Measurements from ENCODE around the gene DGKD. TPM values are rescaled to one million over a fixed set of nuclear protein-coding genes. Genes with fewer than 3 reads are reported as not detected.
A peak's percentile ranks its signal among the peaks of the same experiment; 100 is the strongest.
"Not testable (repeated sequence)": the region's sequence is repeated elsewhere in the genome, so short reads cannot be mapped to it uniquely, and the experiment has no call there.

Gene DGKD
- total RNA-seq, 2 donors from 2014 or later, result 82.4 to 124 TPM

DNA sequence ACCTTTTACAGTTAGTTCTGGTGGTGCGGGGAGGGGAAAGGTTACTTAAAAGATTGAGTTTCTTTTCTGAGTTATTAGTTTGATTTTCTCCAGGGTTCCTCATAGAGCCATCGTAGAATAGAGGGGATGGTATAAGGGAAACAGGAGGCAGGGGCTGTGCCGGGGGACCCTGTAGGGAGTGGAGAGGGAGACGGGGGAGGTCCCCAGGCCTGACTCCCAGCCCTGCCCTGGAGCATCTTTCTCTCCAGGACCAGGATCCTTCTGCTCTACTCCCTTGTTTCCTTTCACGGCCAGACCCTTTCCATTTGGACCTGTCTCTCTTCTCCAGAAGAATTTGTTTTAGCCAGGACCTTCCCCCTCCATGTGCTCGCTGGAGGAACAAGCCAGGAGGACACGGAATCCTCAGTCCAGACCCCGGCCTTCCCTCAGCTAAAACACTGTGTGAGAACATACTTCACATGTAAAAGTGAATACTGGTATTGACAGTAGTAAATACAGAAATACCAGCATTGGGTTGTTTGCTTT lies 35.4 kb downstream of the DGKD start:
- Mint-ChIP-seq H3K9me3 (no peaks in the 10 kb centered on the region), H3K4me3 (no peak overlapping the region), H3K4me1 (ENCODE audit: low read depth in 2 of 2) (peaks cover 43 to 44% of the 10 kb centered on the region in 2 donors), H3K27me3 (no peaks in the 10 kb centered on the region), H3K36me3 (peaks cover 6% of the 10 kb centered on the region), H3K27ac (peak overlapping the region in 1 of 2 donors; percentile 10)
- DNase-seq (ENCODE audit: low spot score) (no peak), ATAC-seq (no peak)

DNA sequence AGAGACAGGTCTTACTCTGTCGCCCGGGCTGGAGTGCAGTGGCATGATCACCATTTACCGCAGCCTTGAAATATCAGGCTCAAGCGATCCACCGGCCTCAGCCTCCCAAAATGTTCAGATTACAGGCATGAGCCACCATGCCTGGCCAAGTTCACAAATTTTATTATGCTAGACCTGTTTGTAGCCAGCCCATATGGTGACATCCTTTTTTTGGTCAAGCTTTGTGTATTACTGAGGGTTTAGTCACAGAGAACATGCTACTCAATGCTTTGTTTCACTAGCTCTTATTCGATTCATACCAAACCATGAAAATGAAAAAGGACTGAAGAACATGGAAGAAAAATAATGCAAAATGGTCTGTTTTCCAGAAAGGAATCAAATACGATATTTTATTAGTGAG lies 41.4 kb downstream of the DGKD start:
- no peaks in the 10 kb centered on the region for H3K27me3 Mint-ChIP-seq
- H3K27ac Mint-ChIP-seq, result peak overlapping the region; percentile 43 to 67
- no peak for DNase-seq (ENCODE audit: low spot score)
- peaks cover 43 to 44% of the 10 kb centered on the region in 2 donors for H3K4me1 Mint-ChIP-seq (ENCODE audit: low read depth in 2 of 2)
- H3K36me3 Mint-ChIP-seq, result no peaks in the 10 kb centered on the region
- H3K9me3 Mint-ChIP-seq, result no peaks in the 10 kb centered on the region
- H3K4me3 Mint-ChIP-seq, result no peak overlapping the region
- no peak for ATAC-seq

DNA sequence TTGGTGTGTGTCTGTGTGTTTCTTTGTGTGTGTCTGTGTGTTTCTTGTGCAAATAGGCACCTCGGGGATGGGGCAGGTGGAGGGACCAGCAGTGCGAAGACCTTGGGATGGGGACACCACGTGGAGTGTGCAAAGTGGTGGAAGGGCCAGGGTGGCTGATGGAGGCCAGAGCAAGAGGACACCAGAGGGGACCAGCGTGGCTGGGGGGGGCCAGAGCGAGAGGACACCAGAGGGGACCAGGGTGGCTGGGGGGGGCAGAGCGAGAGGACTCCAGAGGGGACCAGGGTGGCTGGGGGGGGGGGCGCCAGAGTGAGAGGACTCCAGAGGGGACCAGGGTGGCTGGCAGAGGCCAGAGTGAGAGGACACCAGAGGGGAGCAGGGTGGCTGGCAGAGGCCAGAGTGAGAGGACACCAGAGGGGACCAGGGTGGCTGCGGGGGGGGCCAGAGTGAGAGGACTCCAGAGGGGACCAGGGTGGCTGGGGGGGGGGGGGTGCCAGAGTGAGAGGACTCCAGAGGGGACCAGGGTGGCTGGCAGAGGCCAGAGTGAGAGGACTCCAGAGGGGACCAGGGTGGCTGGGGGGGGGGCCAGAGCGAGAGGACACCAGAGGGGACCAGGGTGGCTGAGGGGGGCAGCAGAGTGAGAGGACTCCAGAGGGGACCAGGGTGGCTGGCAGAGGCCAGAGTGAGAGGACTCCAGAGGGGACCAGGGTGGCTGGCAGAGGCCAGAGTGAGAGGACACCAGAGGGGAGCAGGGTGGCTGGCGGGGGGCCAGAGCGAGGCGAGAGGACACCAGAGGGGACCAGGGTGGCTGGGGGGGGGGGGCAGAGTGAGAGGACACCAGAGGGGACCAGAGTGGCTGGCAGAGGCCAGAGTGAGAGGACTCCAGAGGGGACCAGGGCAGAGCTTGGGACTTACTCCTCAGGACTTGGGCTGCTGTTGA lies 42.7 kb downstream of the DGKD start:
- Mint-ChIP-seq H3K27ac (peak overlapping the region; percentile 61 to 83), H3K4me1 (ENCODE audit: low read depth in 2 of 2) (peaks cover 48 to 51% of the 10 kb centered on the region in 2 donors)
- H3K27me3 Mint-ChIP-seq; H3K9me3 Mint-ChIP-seq; H3K36me3 Mint-ChIP-seq; ATAC-seq; H3K4me3 Mint-ChIP-seq; DNase-seq (ENCODE audit: low spot score): not testable (repeated sequence)

DNA sequence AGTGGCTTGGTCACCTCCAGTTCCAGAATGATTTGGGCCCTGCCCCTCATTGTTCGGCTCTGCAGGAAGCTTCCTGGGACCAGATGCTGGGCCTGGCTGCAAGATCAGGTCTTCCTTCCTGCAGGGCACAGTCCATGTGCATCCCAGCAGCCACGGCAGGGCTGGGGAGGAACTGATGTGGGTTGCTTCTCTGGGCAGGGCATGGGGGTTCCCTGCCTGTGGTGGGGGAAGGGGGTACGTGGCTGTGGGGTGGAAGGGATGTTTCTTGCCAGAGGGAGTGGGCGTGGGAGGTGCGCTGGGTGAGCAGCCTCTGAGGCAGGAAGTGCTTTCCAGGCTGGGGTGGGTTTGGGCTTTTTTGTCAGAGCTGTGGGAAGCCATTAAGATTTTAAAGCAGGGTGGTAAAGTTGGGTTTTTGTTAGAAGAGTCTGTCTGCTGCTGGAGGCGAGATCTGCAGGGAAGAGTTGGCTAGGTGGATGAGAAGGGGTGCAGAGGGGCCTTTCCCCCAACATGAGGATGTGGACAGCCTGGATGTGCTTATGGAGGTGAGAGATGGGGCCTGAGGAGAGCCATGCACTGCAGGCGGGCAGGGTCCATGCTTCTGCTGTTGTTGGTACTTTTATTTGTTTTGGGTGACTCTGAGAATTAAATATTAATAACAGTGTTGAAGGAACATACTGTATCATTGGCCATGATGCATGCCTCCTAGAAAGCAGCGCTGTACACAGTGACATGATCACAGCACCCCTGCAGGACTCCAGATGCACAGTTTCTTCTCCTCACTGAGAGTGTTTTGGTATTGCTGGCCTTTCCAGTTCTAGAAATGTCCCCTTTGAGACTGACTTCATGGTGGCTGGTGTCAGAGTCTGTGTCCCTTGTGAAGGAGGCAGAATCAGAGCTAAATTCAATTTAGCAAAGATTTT lies 45.3 kb downstream of the DGKD start:
- H3K36me3 Mint-ChIP-seq, result peaks cover 4% of the 10 kb centered on the region
- peak; percentile 55 to 80 for ATAC-seq
- H3K27me3 Mint-ChIP-seq, result no peaks in the 10 kb centered on the region
- no peaks in the 10 kb centered on the region for H3K9me3 Mint-ChIP-seq
- peak; percentile 76 for DNase-seq (ENCODE audit: low spot score)
- H3K27ac Mint-ChIP-seq, result peak overlapping the region; percentile 61 to 83
- H3K4me1 Mint-ChIP-seq (ENCODE audit: low read depth in 2 of 2), result peaks cover 57 to 59% of the 10 kb centered on the region in 2 donors
- H3K4me3 Mint-ChIP-seq, result peak overlapping the region; percentile 39

GRCh38 chr2:233400341-233400740 lies 46.0 kb downstream of the DGKD start:
- H3K9me3 Mint-ChIP-seq, result no peaks in the 10 kb centered on the region
- no peak for DNase-seq (ENCODE audit: low spot score)
- no peak overlapping the region for H3K4me3 Mint-ChIP-seq
- peaks cover 6% of the 10 kb centered on the region for H3K36me3 Mint-ChIP-seq
- H3K4me1 Mint-ChIP-seq (ENCODE audit: low read depth in 2 of 2), result peaks cover 53 to 55% of the 10 kb centered on the region in 2 donors
- peak; percentile 40 to 49 for ATAC-seq
- H3K27me3 Mint-ChIP-seq, result no peaks in the 10 kb centered on the region
- H3K27ac Mint-ChIP-seq, result peak overlapping the region; percentile 61 to 83

DNA sequence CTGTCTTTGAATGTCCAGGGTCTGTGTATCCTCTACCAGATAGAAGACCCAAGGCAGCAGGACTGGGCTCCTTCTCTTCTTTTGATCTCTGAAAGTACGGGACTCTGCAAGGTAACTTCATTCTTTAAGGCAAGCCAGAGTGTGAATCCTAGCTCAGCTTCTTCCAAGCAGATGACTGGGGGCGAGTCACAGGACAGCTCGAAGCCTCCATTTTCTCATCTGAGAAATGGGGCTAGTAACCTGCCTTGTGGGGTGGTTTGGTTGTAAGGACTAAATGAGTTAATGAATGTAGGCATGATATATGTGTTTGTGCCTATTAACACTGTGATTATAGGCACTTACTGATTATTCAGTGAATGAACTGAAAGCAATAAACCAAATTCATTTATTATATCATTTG lies 46.7 kb downstream of the DGKD start:
- peak overlapping the region; percentile 61 to 83 for H3K27ac Mint-ChIP-seq
- no peak overlapping the region for H3K4me3 Mint-ChIP-seq
- no peaks in the 10 kb centered on the region for H3K27me3 Mint-ChIP-seq
- ATAC-seq, result no peak
- H3K36me3 Mint-ChIP-seq, result peaks cover 6% of the 10 kb centered on the region
- no peaks in the 10 kb centered on the region for H3K9me3 Mint-ChIP-seq
- DNase-seq (ENCODE audit: low spot score), result no peak
- H3K4me1 Mint-ChIP-seq (ENCODE audit: low read depth in 2 of 2), result peaks cover 49 to 55% of the 10 kb centered on the region in 2 donors

GRCh38 chr2:233402346-233402745 lies 48.1 kb downstream of the DGKD start:
- H3K4me1 Mint-ChIP-seq (ENCODE audit: low read depth in 2 of 2), result peaks cover 45 to 47% of the 10 kb centered on the region in 2 donors
- H3K4me3 Mint-ChIP-seq, result no peak overlapping the region
- ATAC-seq, result no peak
- H3K9me3 Mint-ChIP-seq, result no peaks in the 10 kb centered on the region
- peak overlapping the region; percentile 1 to 11 for H3K27ac Mint-ChIP-seq
- H3K27me3 Mint-ChIP-seq, result no peaks in the 10 kb centered on the region
- H3K36me3 Mint-ChIP-seq, result peaks cover 6% of the 10 kb centered on the region
- DNase-seq (ENCODE audit: low spot score), result no peak

GRCh38 chr2:233402789-233403188 lies 48.5 kb downstream of the DGKD start:
- H3K36me3 Mint-ChIP-seq, result peaks cover 6% of the 10 kb centered on the region
- peaks cover 41 to 43% of the 10 kb centered on the region in 2 donors for H3K4me1 Mint-ChIP-seq (ENCODE audit: low read depth in 2 of 2)
- DNase-seq (ENCODE audit: low spot score) (no peak), ATAC-seq (no peak)
- H3K4me3 Mint-ChIP-seq, result no peak overlapping the region
- peak overlapping the region; percentile 1 to 11 for H3K27ac Mint-ChIP-seq
- no peaks in the 10 kb centered on the region for H3K9me3 Mint-ChIP-seq
- H3K27me3 Mint-ChIP-seq, result no peaks in the 10 kb centered on the region

DNA sequence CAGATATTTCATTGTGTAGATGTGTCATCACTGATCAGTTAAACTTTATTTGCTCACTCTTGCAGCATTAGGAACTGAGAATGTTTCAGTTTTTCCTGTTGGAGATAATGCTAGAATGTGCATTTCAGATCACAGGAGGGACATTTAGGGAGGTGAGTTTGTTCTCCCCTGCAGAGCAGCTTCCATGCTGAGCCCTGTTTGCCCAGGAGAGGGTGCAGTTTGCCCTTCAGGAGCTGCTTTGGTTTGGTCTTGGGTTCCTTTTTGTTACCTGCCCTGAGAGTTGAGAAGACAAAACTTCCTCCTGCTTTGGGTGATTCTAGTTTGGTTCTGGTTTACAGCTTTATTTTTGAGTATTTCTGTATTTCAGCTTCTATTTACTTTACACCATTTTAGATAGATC lies 49.9 kb downstream of the DGKD start:
- H3K4me1 Mint-ChIP-seq (ENCODE audit: low read depth in 2 of 2), result peaks cover 44 to 45% of the 10 kb centered on the region in 2 donors
- DNase-seq (ENCODE audit: low spot score) (peak; percentile 69), ATAC-seq (peak in 1 of 2 donors; percentile 57)
- H3K4me3 Mint-ChIP-seq, result no peak overlapping the region
- no peaks in the 10 kb centered on the region for H3K9me3 Mint-ChIP-seq
- peaks cover 6% of the 10 kb centered on the region for H3K36me3 Mint-ChIP-seq
- no peaks in the 10 kb centered on the region for H3K27me3 Mint-ChIP-seq
- peak overlapping the region; percentile 41 to 86 for H3K27ac Mint-ChIP-seq

GRCh38 chr2:233406865-233407264 lies 52.6 kb downstream of the DGKD start:
- ATAC-seq (no peak), DNase-seq (ENCODE audit: low spot score) (no peak)
- H3K9me3 Mint-ChIP-seq, result no peaks in the 10 kb centered on the region
- H3K4me1 Mint-ChIP-seq (ENCODE audit: low read depth in 2 of 2), result peaks cover 47 to 51% of the 10 kb centered on the region in 2 donors
- peaks cover 22% of the 10 kb centered on the region for H3K36me3 Mint-ChIP-seq
- H3K27me3 Mint-ChIP-seq, result no peaks in the 10 kb centered on the region
- peak overlapping the region in 1 of 2 donors; percentile 79 for H3K27ac Mint-ChIP-seq
- H3K4me3 Mint-ChIP-seq, result no peak overlapping the region

DNA sequence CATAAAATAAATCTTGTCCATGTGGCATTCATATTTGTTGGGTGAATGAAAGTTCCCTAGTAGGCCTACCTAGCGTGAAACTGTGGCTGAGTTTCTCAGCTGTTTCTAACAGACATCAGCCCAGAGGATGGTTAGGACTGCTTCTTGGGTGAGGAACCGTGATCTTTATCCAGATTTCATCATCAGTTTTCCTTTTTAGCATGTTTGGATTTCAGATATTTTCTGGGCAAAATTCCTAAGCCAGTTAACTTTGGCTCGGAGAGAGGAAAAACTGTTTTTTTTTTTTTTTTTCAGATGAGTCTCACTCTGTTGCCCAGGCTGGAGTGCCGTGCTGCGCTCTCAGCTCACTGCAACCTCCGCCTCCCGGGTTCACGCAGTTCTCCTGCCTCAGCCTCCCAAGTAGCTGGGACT lies 53.5 kb downstream of the DGKD start:
- Mint-ChIP-seq H3K27ac (peak overlapping the region; percentile 38 to 80), H3K36me3 (peaks cover 28% of the 10 kb centered on the region), H3K9me3 (no peaks in the 10 kb centered on the region), H3K4me3 (no peak overlapping the region), H3K4me1 (ENCODE audit: low read depth in 2 of 2) (peaks cover 45 to 53% of the 10 kb centered on the region in 2 donors), H3K27me3 (no peaks in the 10 kb centered on the region)
- DNase-seq (ENCODE audit: low spot score), result no peak
- ATAC-seq, result no peak

GRCh38 chr2:233408366-233409285 lies 54.3 kb downstream of the DGKD start:
- DNase-seq (ENCODE audit: low spot score), result no peak
- peak in 1 of 2 donors; percentile 43 for ATAC-seq
- Mint-ChIP-seq H3K36me3 (peaks cover 32% of the 10 kb centered on the region), H3K9me3 (no peaks in the 10 kb centered on the region), H3K4me1 (ENCODE audit: low read depth in 2 of 2) (peaks cover 50 to 59% of the 10 kb centered on the region in 2 donors), H3K27me3 (no peaks in the 10 kb centered on the region), H3K27ac (peak overlapping the region; percentile 38 to 80), H3K4me3 (peak overlapping the region; percentile 28)
